Esophagus squamous epithelium (tissue), 4 donors: ENCODE measurements around the gene DDX23.

Experiments used
- POLR2A ChIP-seq, 4 donors: fragments of 450-650 bp; IDR thresholded peaks; one replicate each; pipeline ENCODE4 v1.6.1; 2017; ENCODE audit warnings: antibody characterized with exemption in 4 of 4, mild to moderate bottlenecking in 4 of 4, moderate library complexity in 3 of 4
- TF ChIP-seq, protein P1 (sequence below), 6 experiments: fragments of 450-650 bp in 4 of 6; fragments of 200-600 bp in 2 of 6; sonication (generic) in 2 of 6; IDR thresholded peaks; one replicate each; pipeline ENCODE4 v1.5.1; 2016 to 2019; ENCODE audit warnings: antibody characterized with exemption in 6 of 6, mild to moderate bottlenecking in 4 of 6, moderate library complexity in 4 of 6

DNA sequence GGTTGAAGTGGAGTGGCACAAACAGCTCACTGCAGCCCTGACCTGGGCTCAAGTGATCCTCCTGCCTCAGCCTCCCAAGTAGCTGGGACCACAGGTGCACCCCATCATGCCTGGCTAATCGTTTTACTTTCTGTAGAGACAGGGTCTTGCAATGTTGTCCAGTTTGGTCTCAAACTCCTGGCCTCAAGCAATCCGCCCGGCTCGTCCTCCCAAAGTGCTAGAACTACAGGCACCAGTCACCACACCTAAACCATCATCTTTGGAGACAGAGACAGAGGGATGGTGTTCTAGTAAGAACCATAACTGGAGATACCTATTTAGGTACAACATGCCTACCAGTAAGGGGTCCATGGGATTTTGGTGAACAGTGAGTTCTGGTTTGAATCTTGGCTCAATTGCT is 2.5 kb upstream of the DDX23 start:
- TF ChIP-seq, protein P1, sequence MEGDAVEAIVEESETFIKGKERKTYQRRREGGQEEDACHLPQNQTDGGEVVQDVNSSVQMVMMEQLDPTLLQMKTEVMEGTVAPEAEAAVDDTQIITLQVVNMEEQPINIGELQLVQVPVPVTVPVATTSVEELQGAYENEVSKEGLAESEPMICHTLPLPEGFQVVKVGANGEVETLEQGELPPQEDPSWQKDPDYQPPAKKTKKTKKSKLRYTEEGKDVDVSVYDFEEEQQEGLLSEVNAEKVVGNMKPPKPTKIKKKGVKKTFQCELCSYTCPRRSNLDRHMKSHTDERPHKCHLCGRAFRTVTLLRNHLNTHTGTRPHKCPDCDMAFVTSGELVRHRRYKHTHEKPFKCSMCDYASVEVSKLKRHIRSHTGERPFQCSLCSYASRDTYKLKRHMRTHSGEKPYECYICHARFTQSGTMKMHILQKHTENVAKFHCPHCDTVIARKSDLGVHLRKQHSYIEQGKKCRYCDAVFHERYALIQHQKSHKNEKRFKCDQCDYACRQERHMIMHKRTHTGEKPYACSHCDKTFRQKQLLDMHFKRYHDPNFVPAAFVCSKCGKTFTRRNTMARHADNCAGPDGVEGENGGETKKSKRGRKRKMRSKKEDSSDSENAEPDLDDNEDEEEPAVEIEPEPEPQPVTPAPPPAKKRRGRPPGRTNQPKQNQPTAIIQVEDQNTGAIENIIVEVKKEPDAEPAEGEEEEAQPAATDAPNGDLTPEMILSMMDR (IDR thresholded peaks at IDR 0.05), result no peak
- no peak for TF ChIP-seq POLR2A (IDR thresholded peaks at IDR 0.05)
